Endodermal cell (in vitro differentiated cells): ENCODE results near the gene ZDHHC17. TPM values are rescaled to one million over a fixed set of nuclear protein-coding genes. Genes with fewer than 3 reads are reported as not detected.

Experiments
- DNase-seq: peaks from one replicate; pipeline ENCODE4 v3.0.0-alpha.2; 2017
- H3K27ac ChIP-seq: 2 replicates; pipeline ENCODE4 v1.5.1; 2013; ENCODE audit warnings: mild to moderate bottlenecking, low read depth, low read length, moderate library complexity
- H3K27me3 ChIP-seq: 2 replicates; pipeline ENCODE4 v1.6.1; 2013; ENCODE audit warnings: mild to moderate bottlenecking, low read length, moderate library complexity; ENCODE audit not compliant: insufficient read depth, control insufficient read depth, poor library complexity, severe bottlenecking
- H3K36me3 ChIP-seq: 2 replicates; pipeline ENCODE4 v1.7.0; 2013; ENCODE audit warnings: mild to moderate bottlenecking, low read length, moderate library complexity; ENCODE audit not compliant: control insufficient read depth, insufficient read depth
- H3K4me1 ChIP-seq: one replicate; pipeline ENCODE4 v1.7.0; 2013; ENCODE audit warnings: low read length; ENCODE audit not compliant: control insufficient read depth, insufficient read depth
- H3K4me3 ChIP-seq: 2 replicates; pipeline ENCODE4 v1.5.1; 2013; ENCODE audit warnings: mild to moderate bottlenecking, low read length, moderate library complexity
- H3K9ac ChIP-seq: 2 replicates; pipeline ENCODE4 v1.6.1; 2013; ENCODE audit warnings: mild to moderate bottlenecking, low read length, moderate library complexity; ENCODE audit not compliant: poor library complexity, severe bottlenecking; ENCODE audit errors: extremely low read depth
- H3K9me3 ChIP-seq: 2 replicates; pipeline ENCODE4 v1.6.1; 2013; ENCODE audit warnings: mild to moderate bottlenecking, low read length, moderate library complexity; ENCODE audit not compliant: control insufficient read depth
- H3K27ac Mint-ChIP-seq: 2 replicates; pipeline ENCODE4 v1.8.0; 2020; ENCODE audit warnings: mixed read lengths
- H3K27me3 Mint-ChIP-seq: 2 replicates; pipeline ENCODE4 v1.8.0; 2021; ENCODE audit warnings: mild to moderate bottlenecking, mixed read lengths; ENCODE audit not compliant: insufficient read depth
- H3K36me3 Mint-ChIP-seq: 2 replicates; pipeline ENCODE4 v1.8.0; 2020; ENCODE audit warnings: low read depth, mixed read lengths
- H3K4me1 Mint-ChIP-seq: 2 replicates; pipeline ENCODE4 v1.8.0; 2020; ENCODE audit warnings: mixed read lengths
- H3K4me3 Mint-ChIP-seq: 2 replicates; pipeline ENCODE4 v1.8.0; 2020; ENCODE audit warnings: mild to moderate bottlenecking, moderate library complexity, mixed read lengths
- H3K9me3 Mint-ChIP-seq: 2 replicates; pipeline ENCODE4 v1.8.0; 2020; ENCODE audit warnings: mild to moderate bottlenecking, mixed read lengths
- CTCF ChIP-seq: fragments of 200-600 bp; sonication (generic); conservative IDR thresholded peaks from 2 replicates; pipeline ENCODE4 v1.5.0; 2021; ENCODE audit warnings: antibody characterized with exemption, mild to moderate bottlenecking
- WGBS, 2 experiments: methylation state at CpG; one replicate each; pipeline versions ENCODE4 v1.1.5 to v1.1.7; 2013; ENCODE audit warnings: missing lambda C conversion rate in 2 of 2, mixed read lengths in 1 of 2; ENCODE audit not compliant: insufficient coverage in 1 of 2, insufficient read length in 1 of 2; 5-methylcytosine and 5-hydroxymethylcytosine counted together
- total RNA-seq, 2 donors: library from RNA; stranded (reverse); fragmentation: NEBNext Ultra II Directional in 1 of 2; extraction: Animal tissue kit (Norgen Biotek cat#: 25700) in 1 of 2; gene quantifications; 2 replicates in 1 of 2; 3 replicates in 1 of 2; pipeline ENCODE4 v1.2.1, GENCODE V29; 2021

Gene ZDHHC17
- total RNA-seq, 2 donors from 2014 or later: 37.9 to 40.0 TPM

GRCh38 chr12:76792828-76793227 lies 28.9 kb downstream of the ZDHHC17 start:
- Mint-ChIP-seq H3K4me3 (no peak overlapping the region), H3K27ac (no peak overlapping the region), H3K9me3 (no peaks in the 10 kb centered on the region), H3K27me3 (no peaks in the 10 kb centered on the region), H3K4me1 (peaks cover 10% of the 10 kb centered on the region), H3K36me3 (peaks cover 3% of the 10 kb centered on the region)
- no peak for DNase-seq
- H3K4me1 ChIP-seq: no peaks in the 10 kb centered on the region
- no peak overlapping the region for H3K9ac ChIP-seq
- no peak for TF ChIP-seq CTCF
- no peaks in the 10 kb centered on the region for H3K27me3 ChIP-seq
- no peak overlapping the region for H3K27ac ChIP-seq
- 89% methylated on average over 1 of the region's 1 CpG; no CpG with 5 or more reads in 1 of the 2 experiments for WGBS, 2 experiments
- peaks cover 3% of the 10 kb centered on the region for H3K9me3 ChIP-seq
- peaks cover under 1% of the 10 kb centered on the region for H3K36me3 ChIP-seq
- H3K4me3 ChIP-seq: no peak overlapping the region

GRCh38 chr12:76798864-76799263 lies 34.9 kb downstream of the ZDHHC17 start:
- Histone ChIP-seq H3K4me3 (no peak overlapping the region), H3K9me3 (peaks cover 22% of the 10 kb centered on the region), H3K27ac (no peak overlapping the region), H3K4me1 (no peaks in the 10 kb centered on the region), H3K27me3 (no peaks in the 10 kb centered on the region), H3K9ac (no peak overlapping the region), H3K36me3 (peaks cover 22% of the 10 kb centered on the region)
- Mint-ChIP-seq H3K4me1 (peaks cover 7% of the 10 kb centered on the region), H3K9me3 (peaks cover 22% of the 10 kb centered on the region), H3K27me3 (no peaks in the 10 kb centered on the region), H3K27ac (no peak overlapping the region), H3K36me3 (peaks cover 46% of the 10 kb centered on the region), H3K4me3 (no peak overlapping the region)
- TF ChIP-seq CTCF: no peak
- 84 to 87% methylated on average over 4 of the region's 4 CpGs for WGBS, 2 experiments
- DNase-seq: no peak

DNA sequence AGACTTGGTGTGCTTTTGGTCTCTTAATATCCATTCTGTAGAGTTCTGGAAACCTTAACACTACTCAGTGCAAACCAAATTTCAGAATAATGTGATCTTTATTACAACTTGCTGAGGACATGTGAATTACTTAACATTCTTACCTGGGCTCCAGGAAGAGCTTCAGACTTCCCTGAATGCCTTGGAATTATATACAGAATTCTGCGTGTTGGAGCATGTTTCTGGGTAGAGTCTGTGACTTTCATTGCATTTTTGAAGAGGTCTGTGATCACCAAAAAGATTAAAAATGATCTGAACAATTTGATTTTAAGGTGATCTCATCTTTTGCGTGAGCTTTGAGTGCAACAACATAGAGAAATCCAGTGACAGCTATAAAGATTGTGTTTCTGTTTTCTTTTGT lies 35.4 kb downstream of the ZDHHC17 start:
- H3K27ac ChIP-seq: no peak overlapping the region
- no peak overlapping the region for H3K4me3 ChIP-seq
- peaks cover 7% of the 10 kb centered on the region for H3K4me1 Mint-ChIP-seq
- H3K36me3 ChIP-seq: peaks cover 22% of the 10 kb centered on the region
- peaks cover 46% of the 10 kb centered on the region for H3K36me3 Mint-ChIP-seq
- H3K9me3 ChIP-seq: peaks cover 22% of the 10 kb centered on the region
- no peak overlapping the region for H3K9ac ChIP-seq
- no peaks in the 10 kb centered on the region for H3K27me3 Mint-ChIP-seq
- H3K4me1 ChIP-seq: no peaks in the 10 kb centered on the region
- no peaks in the 10 kb centered on the region for H3K27me3 ChIP-seq
- 91 to 97% methylated on average over 2 of the region's 2 CpGs for WGBS, 2 experiments
- no peak for TF ChIP-seq CTCF
- H3K9me3 Mint-ChIP-seq: peaks cover 22% of the 10 kb centered on the region
- no peak overlapping the region for H3K4me3 Mint-ChIP-seq
- no peak for DNase-seq
- H3K27ac Mint-ChIP-seq: no peak overlapping the region
